HepG2 (cell line): ENCODE data around the gene COPS7A. TPM values are rescaled to one million over a fixed set of nuclear protein-coding genes. Genes with fewer than 3 reads are reported as not detected.

Source experiments
- ATAC-seq: fragments of 200-7000 bp; cut with Tn5 transposase; 3 replicates; pipeline ENCODE4 v1.9.1; 2020; ENCODE audit warnings: mild to moderate bottlenecking, moderate library complexity
- BruUV-seq: library from RNA; stranded (reverse); fragments of 400-500 nt; replicated peaks from 2 replicates; lab custom pipeline; 2021; lab: Mats Ljungman, UMichigan
- CTCF ChIA-PET: fragments of 300-600 bp; formaldehyde crosslinking; extraction: SDS; loops from one replicate; lab custom pipeline; 2021; ENCODE audit warnings: low total read pairs, inconsistent platforms, low intra/inter-chr PET ratio; lab: Yijun Ruan, JAX
- POLR2A ChIA-PET: fragments of 350-600 bp; sonication (Branson Sonifier 250); formaldehyde crosslinking; loops from one replicate; lab custom pipeline; 2020; ENCODE audit warnings: antibody characterized with exemption, inconsistent platforms; lab: Yijun Ruan, JAX
- DNase-seq: peaks from one replicate; pipeline ENCODE4 v3.0.0-alpha.2; 2015; ENCODE audit warnings: low spot score
- FAIRE-seq: peaks from 3 replicates; lab custom pipeline; 2011; peaks lifted over from hg19 to GRCh38; lab: Jason Lieb, UNC
- H2AFZ ChIP-seq: one replicate; pipeline ENCODE4 v1.6.1; 2011; ENCODE audit warnings: low read length, inconsistent platforms
- H3K27ac ChIP-seq: fragments of 300-600 bp; 3 replicates; pipeline ENCODE4 v1.8.0; 2011; ENCODE audit warnings: mixed run types, mild to moderate bottlenecking, mixed read lengths, low read length, inconsistent platforms; ENCODE audit not compliant: insufficient read depth; ENCODE audit errors: extremely low read length
- H3K27me3 ChIP-seq, 2 experiments: fragments of 200-600 bp in 1 of 2; 2 replicates in 1 of 2; 3 replicates in 1 of 2; pipeline versions ENCODE4 v1.6.0 to v1.8.0; 2011; ENCODE audit warnings: low read length in 2 of 2, mild to moderate bottlenecking in 2 of 2, moderate library complexity in 2 of 2, inconsistent platforms in 1 of 2; ENCODE audit not compliant: insufficient read depth in 2 of 2, control insufficient read depth in 1 of 2
- H3K36me3 ChIP-seq, 2 experiments: fragments of 200-600 bp in 1 of 2; replicated peaks in 1 of 2; 2 replicates in 1 of 2; 3 replicates in 1 of 2; pipeline versions ENCODE4 v1.5.1 to v1.8.0; 2011; ENCODE audit warnings: low read length in 2 of 2, inconsistent platforms in 1 of 2; ENCODE audit not compliant: insufficient read depth in 2 of 2, control insufficient read depth in 1 of 2
- H3K4me1 ChIP-seq: 2 replicates; pipeline ENCODE4 v1.5.1; 2012; ENCODE audit warnings: low read length, inconsistent platforms; ENCODE audit not compliant: insufficient read depth
- H3K4me2 ChIP-seq: 2 replicates; pipeline ENCODE4 v1.6.0; 2011; ENCODE audit warnings: low read depth, low read length, inconsistent platforms
- H3K4me3 ChIP-seq, 3 experiments: fragments of 200-600 bp in 1 of 3; sonication (generic), shearing (Covaris generic) in 1 of 3; replicated peaks in 1 of 3; 2 replicates each; pipeline ENCODE4 v1.5.1; 2011 to 2016; ENCODE audit warnings: low read length in 3 of 3, inconsistent platforms in 2 of 3, low read depth in 2 of 3, mild to moderate bottlenecking in 2 of 3, control low read depth in 1 of 3, mixed read lengths in 1 of 3; ENCODE audit not compliant: insufficient read depth in 1 of 3
- H3K79me2 ChIP-seq: one replicate; pipeline ENCODE4 v1.6.1; 2011; ENCODE audit warnings: low read length, inconsistent platforms; ENCODE audit not compliant: insufficient read depth
- H3K9ac ChIP-seq: 2 replicates; pipeline ENCODE4 v1.6.0; 2011; ENCODE audit warnings: mild to moderate bottlenecking, low read depth, low read length, inconsistent platforms; ENCODE audit not compliant: insufficient read depth
- H3K9me3 ChIP-seq: 2 replicates; pipeline ENCODE4 v1.5.1; 2012; ENCODE audit warnings: mild to moderate bottlenecking, low read length
- H4K20me1 ChIP-seq: 2 replicates; pipeline ENCODE4 v1.6.0; 2011; ENCODE audit warnings: inconsistent platforms, mild to moderate bottlenecking, low read length, moderate library complexity; ENCODE audit not compliant: insufficient read depth
- HDAC1 ChIP-seq: sonication (generic); formaldehyde crosslinking; IDR thresholded peaks from 2 replicates; pipeline ENCODE4 v1.5.1; 2020; ENCODE audit warnings: mild to moderate bottlenecking, missing genetic modification reagents
- ISX ChIP-seq: sonication (generic); formaldehyde crosslinking; conservative IDR thresholded peaks from 2 replicates; pipeline ENCODE4 v1.5.0; 2020; ENCODE audit warnings: missing genetic modification reagents
- NFIB ChIP-seq: sonication (generic); formaldehyde crosslinking; IDR thresholded peaks from 2 replicates; pipeline ENCODE4 v1.9.0; 2021; ENCODE audit warnings: missing genetic modification reagents, mild to moderate bottlenecking, borderline replicate concordance
- PHF21A ChIP-seq: sonication (generic); formaldehyde crosslinking; IDR thresholded peaks from 2 replicates; pipeline ENCODE4 v1.5.0; 2020; ENCODE audit warnings: mild to moderate bottlenecking, missing genetic modification reagents
- REL ChIP-seq: sonication (generic); formaldehyde crosslinking; conservative IDR thresholded peaks from 2 replicates; pipeline ENCODE4 v1.8.0; 2022; ENCODE audit warnings: mild to moderate bottlenecking, missing genetic modification reagents, moderate library complexity
- SATB2 ChIP-seq: sonication (generic); formaldehyde crosslinking; IDR thresholded peaks from 2 replicates; pipeline ENCODE4 v1.5.0; 2020; ENCODE audit warnings: missing genetic modification reagents
- SKI ChIP-seq: fragments of 450-650 bp; IDR thresholded peaks from one replicate; pipeline ENCODE4 v1.6.1; 2018; ENCODE audit warnings: mild to moderate bottlenecking; ENCODE audit not compliant: partially characterized antibody
- ZNF556 ChIP-seq: sonication (generic); formaldehyde crosslinking; IDR thresholded peaks from 2 replicates; pipeline ENCODE4 v1.4.0; 2020; ENCODE audit warnings: mild to moderate bottlenecking, missing genetic modification reagents, borderline replicate concordance
- ZNF572 ChIP-seq: sonication (generic); formaldehyde crosslinking; IDR thresholded peaks from 2 replicates; pipeline ENCODE4 v1.5.1; 2020; ENCODE audit warnings: mild to moderate bottlenecking, missing genetic modification reagents
- ZNF672 ChIP-seq: sonication (generic); formaldehyde crosslinking; IDR thresholded peaks from 2 replicates; pipeline ENCODE4 v1.8.1; 2022; ENCODE audit warnings: missing genetic modification reagents
- WGBS: methylation state at CpG from one replicate; pipeline ENCODE4 v1.1.6; 2017; ENCODE audit warnings: low lambda C conversion rate; 5-methylcytosine and 5-hydroxymethylcytosine counted together
- in situ Hi-C: cut with HindIII; loops from 2 replicates; pipeline ENCODE4 v1.10.0; 2017; ENCODE audit warnings: low pct_unique_long_range_greater_than_20kb; ENCODE audit not compliant: extremely low pct_ligation_motif_present
- intact Hi-C: fragments of 100-400 bp; cut with micrococcal nuclease; formaldehyde crosslinking; loops from one replicate; pipeline ENCODE4 v1.10.0; 2022; ENCODE audit not compliant: unreplicated experiment
- polyA plus RNA-seq, 8 experiments: library from polyadenylated mRNA; depleted of rRNA in 3 of 8; stranded (reverse) in 7 of 8; unstranded in 1 of 8; fragments of >200 nt; fragmentation: Illumina TruSeq in 4 of 8; extraction: Trizol in 4 of 8; gene quantifications; 2 replicates each; pipeline versions ENCODE4 v1.2.1 to v1.2.3, GENCODE V29; 2011 to 2016; ENCODE audit warnings: low read depth in 4 of 8, missing spikeins in 1 of 8, mixed read lengths in 1 of 8; ENCODE audit not compliant: insufficient read depth in 1 of 8
- total RNA-seq, 5 experiments: library from RNA; depleted of rRNA; stranded (reverse); fragments of >200 nt; fragmentation: Illumina TruSeq; extraction: Trizol; gene quantifications; 2 replicates each; pipeline ENCODE4 v1.2.3, GENCODE V29; 2016; ENCODE audit warnings: low read depth in 1 of 5
- TF ChIP-seq, protein P1 (sequence below), 2 experiments: sonication (generic) in 1 of 2; formaldehyde crosslinking in 1 of 2; IDR thresholded peaks; 2 replicates each; pipeline versions ENCODE4 v1.4.0 to v1.6.1; 2018 to 2020; ENCODE audit warnings: missing genetic modification reagents in 2 of 2, borderline replicate concordance in 1 of 2, low read depth in 1 of 2, mild to moderate bottlenecking in 1 of 2, missing biosample characterization in 1 of 2
- TF ChIP-seq, protein P2 (sequence below): sonication (generic); formaldehyde crosslinking; IDR thresholded peaks from 2 replicates; pipeline ENCODE4 v1.5.1; 2020; ENCODE audit warnings: mild to moderate bottlenecking, missing genetic modification reagents, borderline replicate concordance
- TF ChIP-seq, protein P3 (sequence below): sonication (generic); formaldehyde crosslinking; IDR thresholded peaks from 2 replicates; pipeline ENCODE4 v1.4.0; 2020; ENCODE audit warnings: missing genetic modification reagents

The COPS7A gene
- total and polyA plus RNA-seq, 2 of the 13 experiments (the other 11 are each of a cell fraction or from before 2014, with no cell fraction given) = 40.0 to 73.6 TPM

DNA sequence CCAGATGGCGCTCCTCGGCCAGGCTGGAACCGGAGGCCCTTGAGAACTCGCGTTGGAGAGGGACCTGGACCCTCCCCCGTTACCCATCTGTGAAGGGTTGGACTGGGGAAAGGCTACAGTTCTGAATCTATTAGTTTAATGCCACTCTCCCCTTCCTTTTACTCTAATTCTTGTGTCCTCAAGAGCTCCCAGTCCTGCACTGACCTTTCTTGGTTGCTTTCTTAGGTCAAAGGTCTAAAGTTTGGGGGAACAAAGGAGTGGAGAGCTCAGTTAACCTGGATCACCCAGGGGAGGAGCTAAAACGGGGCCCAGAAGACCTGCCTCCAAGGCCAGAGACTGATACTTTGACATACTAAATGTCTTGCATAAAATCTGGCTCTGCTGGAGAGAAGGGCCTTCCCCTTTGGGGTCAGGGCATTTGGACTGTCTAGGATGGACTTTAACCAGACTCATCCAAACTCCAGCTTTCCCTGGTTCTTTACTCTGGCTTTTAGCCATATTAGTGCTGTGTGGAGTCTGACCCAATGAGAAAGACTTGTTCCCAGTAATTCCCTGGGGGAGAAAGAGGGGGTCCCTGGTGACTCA is 30.0 kb downstream of the COPS7A start:
- Histone ChIP-seq H2AFZ (no peak overlapping the region), H3K9ac (peak overlapping the region; percentile 96; the same call in 1 of the 2 replicates), H3K4me3 (peak overlapping the region in 1 of 3 experiments; percentile 97; a peak in 2 of 6 replicates), H4K20me1 (0 out of 2 replicates have a peak, but pooled peaks cover 6% of the 10 kb centered on the region), H3K27me3 (no peaks in the 10 kb centered on the region), H3K27ac (peak overlapping the region; percentile 96), H3K9me3 (no peaks in the 10 kb centered on the region), H3K4me2 (peak overlapping the region; percentile 98), H3K4me1 (peaks cover 35% of the 10 kb centered on the region), H3K36me3 (peaks cover 15 to 28% of the 10 kb centered on the region in 2 experiments), H3K79me2 (peaks cover 21% of the 10 kb centered on the region)
- FAIRE-seq (no peak), ATAC-seq (peak; percentile 5; the same call in 2 of the 3 replicates), DNase-seq (no peak)
- intact Hi-C loops = loop anchor here (1.0 to 2.0 kb wide), 5 partner anchors 10 to 71 kb away; partner anchors contain the start of gene ZNF384
- no TSS peak for BruUV-seq
- WGBS = 2% methylated on average over 7 of the region's 7 CpGs
- in situ Hi-C loops = loop anchor here (5.0 kb wide), 1 partner anchor 73 kb away; the partner anchor contains the start of gene P3H3
- ChIA-PET CTCF (interaction anchor here (0.7 to 4.4 kb wide), 5 partner anchors 13 to 82 kb away, joined by 5 to 54 read pairs (median 13); partner anchors contain the start of gene PTMS), POLR2A (interaction anchor here (1.1 to 3.8 kb wide), 25 partner anchors 9 to 190 kb away, joined by 3 to 162 read pairs (median 11); partner anchors contain the start of genes C12orf57, CDCA3, COPS7A and GPR162)
- TF ChIP-seq ISX (CRISPR knock-in tag) = no peak
- no peak for TF ChIP-seq SKI
- TF ChIP-seq, protein P1, sequence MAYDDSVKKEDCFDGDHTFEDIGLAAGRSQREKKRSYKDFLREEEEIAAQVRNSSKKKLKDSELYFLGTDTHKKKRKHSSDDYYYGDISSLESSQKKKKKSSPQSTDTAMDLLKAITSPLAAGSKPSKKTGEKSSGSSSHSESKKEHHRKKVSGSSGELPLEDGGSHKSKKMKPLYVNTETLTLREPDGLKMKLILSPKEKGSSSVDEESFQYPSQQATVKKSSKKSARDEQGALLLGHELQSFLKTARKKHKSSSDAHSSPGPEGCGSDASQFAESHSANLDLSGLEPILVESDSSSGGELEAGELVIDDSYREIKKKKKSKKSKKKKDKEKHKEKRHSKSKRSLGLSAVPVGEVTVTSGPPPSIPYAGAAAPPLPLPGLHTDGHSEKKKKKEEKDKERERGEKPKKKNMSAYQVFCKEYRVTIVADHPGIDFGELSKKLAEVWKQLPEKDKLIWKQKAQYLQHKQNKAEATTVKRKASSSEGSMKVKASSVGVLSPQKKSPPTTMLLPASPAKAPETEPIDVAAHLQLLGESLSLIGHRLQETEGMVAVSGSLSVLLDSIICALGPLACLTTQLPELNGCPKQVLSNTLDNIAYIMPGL (CRISPR knock-in tag; IDR thresholded peaks at IDR 0.05; ENCODE audit: borderline replicate concordance in 1 of 2, low read depth in 1 of 2) = no peak; a peak in 1 of 4 replicates
- TF ChIP-seq, protein P2, sequence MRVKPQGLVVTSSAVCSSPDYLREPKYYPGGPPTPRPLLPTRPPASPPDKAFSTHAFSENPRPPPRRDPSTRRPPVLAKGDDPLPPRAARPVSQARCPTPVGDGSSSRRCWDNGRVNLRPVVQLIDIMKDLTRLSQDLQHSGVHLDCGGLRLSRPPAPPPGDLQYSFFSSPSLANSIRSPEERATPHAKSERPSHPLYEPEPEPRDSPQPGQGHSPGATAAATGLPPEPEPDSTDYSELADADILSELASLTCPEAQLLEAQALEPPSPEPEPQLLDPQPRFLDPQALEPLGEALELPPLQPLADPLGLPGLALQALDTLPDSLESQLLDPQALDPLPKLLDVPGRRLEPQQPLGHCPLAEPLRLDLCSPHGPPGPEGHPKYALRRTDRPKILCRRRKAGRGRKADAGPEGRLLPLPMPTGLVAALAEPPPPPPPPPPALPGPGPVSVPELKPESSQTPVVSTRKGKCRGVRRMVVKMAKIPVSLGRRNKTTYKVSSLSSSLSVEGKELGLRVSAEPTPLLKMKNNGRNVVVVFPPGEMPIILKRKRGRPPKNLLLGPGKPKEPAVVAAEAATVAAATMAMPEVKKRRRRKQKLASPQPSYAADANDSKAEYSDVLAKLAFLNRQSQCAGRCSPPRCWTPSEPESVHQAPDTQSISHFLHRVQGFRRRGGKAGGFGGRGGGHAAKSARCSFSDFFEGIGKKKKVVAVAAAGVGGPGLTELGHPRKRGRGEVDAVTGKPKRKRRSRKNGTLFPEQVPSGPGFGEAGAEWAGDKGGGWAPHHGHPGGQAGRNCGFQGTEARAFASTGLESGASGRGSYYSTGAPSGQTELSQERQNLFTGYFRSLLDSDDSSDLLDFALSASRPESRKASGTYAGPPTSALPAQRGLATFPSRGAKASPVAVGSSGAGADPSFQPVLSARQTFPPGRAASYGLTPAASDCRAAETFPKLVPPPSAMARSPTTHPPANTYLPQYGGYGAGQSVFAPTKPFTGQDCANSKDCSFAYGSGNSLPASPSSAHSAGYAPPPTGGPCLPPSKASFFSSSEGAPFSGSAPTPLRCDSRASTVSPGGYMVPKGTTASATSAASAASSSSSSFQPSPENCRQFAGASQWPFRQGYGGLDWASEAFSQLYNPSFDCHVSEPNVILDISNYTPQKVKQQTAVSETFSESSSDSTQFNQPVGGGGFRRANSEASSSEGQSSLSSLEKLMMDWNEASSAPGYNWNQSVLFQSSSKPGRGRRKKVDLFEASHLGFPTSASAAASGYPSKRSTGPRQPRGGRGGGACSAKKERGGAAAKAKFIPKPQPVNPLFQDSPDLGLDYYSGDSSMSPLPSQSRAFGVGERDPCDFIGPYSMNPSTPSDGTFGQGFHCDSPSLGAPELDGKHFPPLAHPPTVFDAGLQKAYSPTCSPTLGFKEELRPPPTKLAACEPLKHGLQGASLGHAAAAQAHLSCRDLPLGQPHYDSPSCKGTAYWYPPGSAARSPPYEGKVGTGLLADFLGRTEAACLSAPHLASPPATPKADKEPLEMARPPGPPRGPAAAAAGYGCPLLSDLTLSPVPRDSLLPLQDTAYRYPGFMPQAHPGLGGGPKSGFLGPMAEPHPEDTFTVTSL = peak; percentile 37; the same call in 1 of the 2 replicates
- TF ChIP-seq, protein P3, sequence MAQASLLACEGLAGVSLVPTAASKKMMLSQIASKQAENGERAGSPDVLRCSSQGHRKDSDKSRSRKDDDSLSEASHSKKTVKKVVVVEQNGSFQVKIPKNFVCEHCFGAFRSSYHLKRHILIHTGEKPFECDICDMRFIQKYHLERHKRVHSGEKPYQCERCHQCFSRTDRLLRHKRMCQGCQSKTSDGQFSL (CRISPR knock-in tag) = 0 out of 2 replicates have a peak, but pooled peaks have one; percentile 54
- no peak for TF ChIP-seq REL (CRISPR knock-in tag)
- TF ChIP-seq ZNF572 (CRISPR knock-in tag) = no peak
- 0 out of 2 replicates have a peak, but pooled peaks have one; percentile 12 for TF ChIP-seq ZNF556 (CRISPR knock-in tag)
- no peak for TF ChIP-seq ZNF672 (CRISPR knock-in tag)
- peak; percentile 35 for TF ChIP-seq HDAC1
- TF ChIP-seq SATB2 (CRISPR knock-in tag) = no peak
- TF ChIP-seq NFIB (CRISPR knock-in tag) = no peak
- peak; percentile 35 for TF ChIP-seq PHF21A (CRISPR knock-in tag)
